Osteoblast (primary cell): ENCODE measurements around the gene SLC39A5. TPM values are rescaled to one million over a fixed set of nuclear protein-coding genes. Genes with fewer than 3 reads are reported as not detected.
A peak's percentile ranks its signal among the peaks of the same experiment; 100 is the strongest.

Experiments
- DNase-seq: peaks from one replicate; pipeline ENCODE4 v3.0.0; 2011; ENCODE audit warnings: low spot score, mixed read lengths; ENCODE audit not compliant: insufficient read length; ENCODE audit errors: missing footprints
- H2AFZ ChIP-seq: 2 replicates; pipeline ENCODE4 v1.6.0; 2011; ENCODE audit warnings: mild to moderate bottlenecking, low read length
- H3K27ac ChIP-seq: 2 replicates; pipeline ENCODE4 v1.5.1; 2011; ENCODE audit warnings: mild to moderate bottlenecking, low read depth, low read length, moderate library complexity
- H3K27me3 ChIP-seq: 2 replicates; pipeline ENCODE4 v1.6.0; 2012; ENCODE audit warnings: mild to moderate bottlenecking, control low read depth, inconsistent platforms, low read length, moderate library complexity; ENCODE audit not compliant: insufficient read depth
- H3K36me3 ChIP-seq: 2 replicates; pipeline ENCODE4 v1.5.1; 2011; ENCODE audit warnings: mild to moderate bottlenecking, low read length, control low read depth, moderate library complexity; ENCODE audit not compliant: insufficient read depth
- H3K4me1 ChIP-seq: 2 replicates; pipeline ENCODE4 v1.5.1; 2011; ENCODE audit warnings: mild to moderate bottlenecking, low read length, control low read depth, moderate library complexity; ENCODE audit not compliant: insufficient read depth
- H3K4me2 ChIP-seq: 2 replicates; pipeline ENCODE4 v1.6.0; 2011; ENCODE audit warnings: mild to moderate bottlenecking, low read length; ENCODE audit not compliant: insufficient read depth
- H3K4me3 ChIP-seq: fragments of 200-600 bp; sonication (generic); 3 replicates; pipeline ENCODE4 v1.5.1; 2012; ENCODE audit warnings: mild to moderate bottlenecking, low read length, inconsistent platforms; ENCODE audit not compliant: insufficient read depth
- H3K79me2 ChIP-seq: 2 replicates; pipeline ENCODE4 v1.6.0; 2012; ENCODE audit warnings: mild to moderate bottlenecking, low read length, control low read depth, inconsistent platforms; ENCODE audit not compliant: insufficient read depth
- H3K9me3 ChIP-seq: 2 replicates; pipeline ENCODE4 v1.5.1; 2011; ENCODE audit warnings: low read depth, low read length, control low read depth
- H4K20me1 ChIP-seq: 2 replicates; pipeline ENCODE4 v1.6.0; 2012; ENCODE audit warnings: mild to moderate bottlenecking, low read length, control low read depth; ENCODE audit not compliant: insufficient read depth
- total RNA-seq: library from RNA; depleted of rRNA; stranded (reverse); fragments of >200 nt; gene quantifications from 2 replicates; pipeline ENCODE4 v1.2.3, GENCODE V29; 2012
- TF ChIP-seq, protein P1 (sequence below): IDR thresholded peaks from 2 replicates; pipeline ENCODE4 v1.5.1; 2011; ENCODE audit warnings: mild to moderate bottlenecking, low read depth, low read length, moderate library complexity; ENCODE audit errors: extremely low read depth

The SLC39A5 gene, protein sequence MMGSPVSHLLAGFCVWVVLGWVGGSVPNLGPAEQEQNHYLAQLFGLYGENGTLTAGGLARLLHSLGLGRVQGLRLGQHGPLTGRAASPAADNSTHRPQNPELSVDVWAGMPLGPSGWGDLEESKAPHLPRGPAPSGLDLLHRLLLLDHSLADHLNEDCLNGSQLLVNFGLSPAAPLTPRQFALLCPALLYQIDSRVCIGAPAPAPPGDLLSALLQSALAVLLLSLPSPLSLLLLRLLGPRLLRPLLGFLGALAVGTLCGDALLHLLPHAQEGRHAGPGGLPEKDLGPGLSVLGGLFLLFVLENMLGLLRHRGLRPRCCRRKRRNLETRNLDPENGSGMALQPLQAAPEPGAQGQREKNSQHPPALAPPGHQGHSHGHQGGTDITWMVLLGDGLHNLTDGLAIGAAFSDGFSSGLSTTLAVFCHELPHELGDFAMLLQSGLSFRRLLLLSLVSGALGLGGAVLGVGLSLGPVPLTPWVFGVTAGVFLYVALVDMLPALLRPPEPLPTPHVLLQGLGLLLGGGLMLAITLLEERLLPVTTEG
- total RNA-seq, result not detected in 2 replicates

DNA sequence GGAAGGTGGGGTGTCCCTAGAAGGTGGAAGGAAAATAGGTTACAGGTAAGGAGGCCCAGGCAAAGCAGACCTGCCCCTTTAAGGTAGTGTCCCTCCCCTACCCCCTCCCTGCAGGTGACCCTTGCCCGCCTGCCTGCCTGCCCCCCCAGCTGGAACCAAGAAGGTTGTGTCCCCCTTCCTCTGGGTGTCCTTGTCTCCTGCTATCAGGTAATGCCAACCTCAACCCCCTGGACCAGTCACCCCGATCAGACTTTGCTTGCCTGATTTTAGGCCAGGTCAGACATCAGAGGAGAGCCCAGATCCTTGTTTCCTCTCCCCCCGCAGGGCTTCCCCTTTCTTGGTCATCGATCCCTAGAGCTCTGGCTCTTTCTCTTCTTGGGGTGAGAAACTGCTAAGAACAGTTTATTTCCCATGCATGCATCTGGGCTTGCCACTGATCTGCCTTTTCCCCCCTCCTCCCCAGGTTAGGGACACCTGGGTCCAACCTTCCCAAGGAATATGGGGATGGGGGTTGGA, at the start of gene SLC39A5:
Gene SLC39A5 (plus strand): TSS at position 136 of the 516 bp plus-strand sequence. CDS start 1,224 bp downstream, outside the sequence.
- no peak within 1 kb of the TSS for H3K4me2 ChIP-seq
- no peaks in the 10 kb centered on the region for H4K20me1 ChIP-seq
- H3K36me3 ChIP-seq, result peaks cover 3% of the 10 kb centered on the region
- no peak within 1 kb of the TSS for H3K4me3 ChIP-seq
- H3K79me2 ChIP-seq, result no peaks in the 10 kb centered on the region
- TF ChIP-seq, protein P1, sequence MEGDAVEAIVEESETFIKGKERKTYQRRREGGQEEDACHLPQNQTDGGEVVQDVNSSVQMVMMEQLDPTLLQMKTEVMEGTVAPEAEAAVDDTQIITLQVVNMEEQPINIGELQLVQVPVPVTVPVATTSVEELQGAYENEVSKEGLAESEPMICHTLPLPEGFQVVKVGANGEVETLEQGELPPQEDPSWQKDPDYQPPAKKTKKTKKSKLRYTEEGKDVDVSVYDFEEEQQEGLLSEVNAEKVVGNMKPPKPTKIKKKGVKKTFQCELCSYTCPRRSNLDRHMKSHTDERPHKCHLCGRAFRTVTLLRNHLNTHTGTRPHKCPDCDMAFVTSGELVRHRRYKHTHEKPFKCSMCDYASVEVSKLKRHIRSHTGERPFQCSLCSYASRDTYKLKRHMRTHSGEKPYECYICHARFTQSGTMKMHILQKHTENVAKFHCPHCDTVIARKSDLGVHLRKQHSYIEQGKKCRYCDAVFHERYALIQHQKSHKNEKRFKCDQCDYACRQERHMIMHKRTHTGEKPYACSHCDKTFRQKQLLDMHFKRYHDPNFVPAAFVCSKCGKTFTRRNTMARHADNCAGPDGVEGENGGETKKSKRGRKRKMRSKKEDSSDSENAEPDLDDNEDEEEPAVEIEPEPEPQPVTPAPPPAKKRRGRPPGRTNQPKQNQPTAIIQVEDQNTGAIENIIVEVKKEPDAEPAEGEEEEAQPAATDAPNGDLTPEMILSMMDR, result no peak
- no peak within 1 kb of the TSS for H2AFZ ChIP-seq
- no peak within 1 kb of the TSS for H3K27ac ChIP-seq
- no peaks in the 10 kb centered on the region for H3K9me3 ChIP-seq
- H3K4me1 ChIP-seq, result peaks cover 5% of the 10 kb centered on the region
- no peaks in the 10 kb centered on the region for H3K27me3 ChIP-seq
- peak; percentile 55 for DNase-seq

DNA sequence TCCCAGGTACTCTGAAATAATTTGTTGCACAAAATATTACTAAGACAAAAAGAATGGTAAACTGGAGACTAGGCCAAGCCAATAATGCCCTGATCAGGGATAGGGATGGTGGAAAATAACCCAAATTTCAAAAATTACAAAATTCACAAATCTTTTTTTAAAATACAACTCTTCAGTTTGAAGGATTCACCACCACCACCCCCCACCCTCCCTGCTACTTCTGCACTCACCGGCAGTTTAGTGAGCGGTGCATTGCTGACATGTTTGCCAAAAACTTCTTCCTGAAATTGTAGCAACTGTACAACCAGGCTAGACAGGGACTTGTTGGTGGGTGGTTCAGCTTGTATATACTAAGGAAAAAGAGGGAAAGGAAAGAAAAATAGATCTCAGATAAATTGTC, 42.9 kb upstream of the SLC39A5 start:
- Histone ChIP-seq H2AFZ (no peak overlapping the region), H3K79me2 (peaks cover 41% of the 10 kb centered on the region), H4K20me1 (peaks cover 13% of the 10 kb centered on the region), H3K4me2 (no peak overlapping the region), H3K4me3 (no peak overlapping the region), H3K27ac (no peak overlapping the region), H3K27me3 (no peaks in the 10 kb centered on the region), H3K9me3 (no peaks in the 10 kb centered on the region), H3K4me1 (peaks cover 23% of the 10 kb centered on the region), H3K36me3 (peaks cover 32% of the 10 kb centered on the region)
- peak; percentile 52 for DNase-seq
- TF ChIP-seq, protein P1, result no peak

DNA sequence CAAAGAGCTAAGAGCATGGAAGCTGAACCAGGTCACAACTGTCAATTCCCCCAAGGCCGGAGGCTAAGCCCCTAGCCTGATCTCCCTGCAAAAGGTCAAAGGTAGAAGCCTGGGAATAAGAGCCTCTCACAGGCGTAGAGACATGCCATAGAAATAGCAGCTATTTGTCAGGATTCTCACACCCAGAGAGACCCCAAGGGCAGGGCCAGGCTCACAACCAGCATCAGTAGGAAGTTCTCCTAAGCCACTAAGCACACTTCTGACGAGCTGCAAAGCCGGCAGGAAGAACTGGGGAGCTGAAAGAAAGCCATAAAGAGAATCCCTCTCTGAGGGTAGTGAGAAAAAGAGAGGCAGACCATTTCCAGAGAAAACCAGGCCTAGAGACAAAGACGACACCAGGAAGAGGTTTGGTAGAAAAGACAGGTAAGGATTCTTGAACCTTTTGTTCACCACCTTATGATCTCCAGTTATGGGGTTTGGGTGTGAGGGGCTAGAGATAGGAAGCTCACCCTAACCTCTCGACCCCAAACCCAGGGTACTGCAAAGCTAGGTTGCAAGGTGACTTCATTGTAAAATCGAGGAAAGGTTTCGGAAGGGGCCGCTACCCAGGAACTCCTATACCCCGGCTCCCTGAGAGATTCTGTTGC, 41.6 kb upstream of the SLC39A5 start:
- DNase-seq, result peak; percentile 82
- TF ChIP-seq, protein P1, result no peak
- H2AFZ ChIP-seq, result peak overlapping the region; percentile 50
- H3K4me1 ChIP-seq, result peaks cover 23% of the 10 kb centered on the region
- peak overlapping the region; percentile 98 for H3K4me2 ChIP-seq
- peak overlapping the region; percentile 52 for H3K27ac ChIP-seq
- no peaks in the 10 kb centered on the region for H3K9me3 ChIP-seq
- peaks cover 24% of the 10 kb centered on the region for H3K36me3 ChIP-seq
- peaks cover 13% of the 10 kb centered on the region for H4K20me1 ChIP-seq
- H3K27me3 ChIP-seq, result no peaks in the 10 kb centered on the region
- H3K4me3 ChIP-seq, result peak overlapping the region; percentile 94
- peaks cover 41% of the 10 kb centered on the region for H3K79me2 ChIP-seq

DNA sequence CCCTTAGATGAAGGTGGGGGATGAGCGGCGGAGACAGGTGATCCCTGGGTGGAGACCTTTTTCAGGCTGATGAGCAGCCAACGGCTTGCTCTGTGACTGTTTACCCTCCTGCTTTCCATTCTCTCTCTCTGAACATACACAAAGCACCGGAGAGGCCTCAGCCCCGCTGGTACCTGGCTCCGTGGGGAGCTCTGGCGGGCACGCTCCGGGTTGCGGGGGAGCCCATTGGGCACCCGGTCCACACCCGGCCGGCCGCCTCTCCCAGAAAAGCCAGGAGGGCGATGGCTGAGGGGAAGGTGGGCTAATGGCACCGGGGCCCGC, 41.1 kb upstream of the SLC39A5 start:
- Histone ChIP-seq H2AFZ (peak overlapping the region; percentile 50), H3K4me2 (peak overlapping the region; percentile 98), H3K27ac (peak overlapping the region; percentile 52), H3K27me3 (no peaks in the 10 kb centered on the region), H3K4me3 (peak overlapping the region; percentile 94), H3K4me1 (peaks cover 23% of the 10 kb centered on the region), H3K79me2 (peaks cover 41% of the 10 kb centered on the region), H3K9me3 (no peaks in the 10 kb centered on the region), H4K20me1 (peaks cover 13% of the 10 kb centered on the region), H3K36me3 (peaks cover 19% of the 10 kb centered on the region)
- DNase-seq, result peak; percentile 72
- TF ChIP-seq, protein P1, result no peak
